NCI-H226 (cell line): ENCODE results near the gene CUTA.
"Not testable (repeated sequence)": the region's sequence is repeated elsewhere in the genome, so short reads cannot be mapped to it uniquely, and the experiment has no call there.

Source experiments
- DNase-seq: peaks from one replicate; pipeline ENCODE4 v3.0.0-alpha.2; 2015

Gene CUTA

DNA sequence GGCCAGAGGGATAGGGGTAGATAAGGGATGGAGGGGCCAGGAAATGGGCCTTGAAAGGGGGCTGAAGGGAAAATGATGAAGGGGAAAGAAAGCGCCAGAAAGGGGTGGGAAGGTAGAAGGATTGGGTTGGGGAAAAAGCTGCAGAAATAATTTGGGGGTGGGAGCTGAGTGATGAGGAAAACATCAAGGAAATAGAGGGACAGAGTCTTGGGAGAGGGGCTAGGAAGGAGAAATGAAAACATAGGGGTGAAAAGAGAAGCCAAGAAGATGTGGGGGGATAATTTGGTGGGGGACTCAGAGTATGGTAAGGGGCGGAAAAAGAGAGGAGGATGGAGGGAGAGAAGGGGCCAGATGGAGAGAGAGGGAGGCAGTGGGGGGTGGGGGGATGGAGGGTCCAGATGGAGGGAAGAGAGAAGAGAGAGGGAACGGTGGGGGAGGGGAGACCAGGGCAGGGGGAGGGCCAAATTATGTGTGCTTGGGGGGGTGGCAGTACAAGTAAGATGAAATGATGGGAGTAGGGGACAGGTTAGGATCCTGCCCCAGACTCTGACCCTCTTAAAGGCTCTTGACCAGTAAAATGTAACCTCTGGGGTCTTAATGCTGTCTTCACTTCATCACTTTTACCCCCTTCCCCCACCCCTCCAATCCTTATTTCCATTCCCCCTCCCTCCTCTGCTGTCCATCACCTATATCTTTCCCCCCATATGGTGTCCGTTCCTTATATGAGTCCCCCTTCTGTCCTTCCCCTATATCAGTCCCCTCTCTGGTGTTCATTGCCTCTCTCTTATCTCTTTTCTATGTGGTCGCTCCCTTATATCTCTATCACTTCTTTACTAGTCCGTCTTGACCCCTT is 2.8 kb upstream of the CUTA start:
- DNase-seq, result no peak

DNA sequence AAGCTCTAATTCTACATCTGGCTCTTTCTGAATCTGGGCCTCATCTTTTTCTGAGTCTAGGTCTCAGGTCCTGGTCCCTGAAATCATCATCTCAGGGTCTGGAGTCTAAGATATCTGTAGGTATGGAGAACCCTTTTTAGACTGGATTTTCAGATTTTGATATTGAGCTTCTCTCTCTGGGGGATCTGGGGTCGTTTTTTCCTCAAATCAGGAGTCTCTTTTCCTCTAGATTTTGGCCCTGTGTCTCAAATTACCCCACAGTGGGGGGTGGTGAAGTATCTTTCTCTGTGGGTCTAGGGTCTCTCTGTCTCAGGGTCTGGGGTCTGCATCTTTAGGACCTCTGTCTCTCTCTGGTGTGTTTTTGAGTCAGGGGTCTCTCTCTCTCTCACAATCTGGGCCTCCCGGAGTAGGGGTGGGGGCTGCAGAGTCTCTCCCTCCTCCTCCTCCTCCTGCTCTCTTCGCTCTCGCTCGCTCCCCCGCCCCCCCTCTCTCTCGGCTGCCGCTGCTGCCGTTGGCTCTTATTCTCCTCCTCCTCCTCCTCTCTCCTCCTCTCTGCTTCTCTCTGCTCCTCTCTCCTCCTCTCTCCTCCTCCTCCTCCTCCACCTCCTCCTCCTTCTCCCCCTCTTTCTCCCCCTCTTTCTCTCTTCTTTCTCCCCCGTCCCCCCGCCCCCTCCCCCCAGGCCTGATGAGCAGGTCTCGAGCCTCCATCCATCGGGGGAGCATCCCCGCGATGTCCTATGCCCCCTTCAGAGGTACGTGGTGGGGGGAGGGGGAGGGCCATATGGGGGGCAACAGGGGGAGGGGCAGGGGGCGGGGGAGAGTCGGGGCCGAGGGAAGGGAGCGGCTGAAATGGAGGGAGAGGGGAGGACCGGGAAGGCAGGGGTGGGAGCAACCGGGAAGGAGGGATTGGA is 1.9 kb upstream of the CUTA start, which contains the start of gene SYNGAP1:
Gene SYNGAP1, plus strand, starts transcription at position 486 of the 911 bp plus-strand sequence. Its CDS starts 200 bp downstream, at position 686.
- no peak for DNase-seq

GRCh38 chr6:33418690-33419291 is 884 bp upstream of the CUTA start:
- no peak for DNase-seq

- DNase-seq, result peak; percentile 94
These were observed 592 bp downstream of the CUTA start for GRCh38 chr6:33417128-33417902.

GRCh38 chr6:33416386-33417127 is 1.4 kb downstream of the CUTA start:
- DNase-seq, result peak; percentile 6

GRCh38 chr6:33415831-33416230 is 2.1 kb downstream of the CUTA start:
- no peak for DNase-seq

DNA sequence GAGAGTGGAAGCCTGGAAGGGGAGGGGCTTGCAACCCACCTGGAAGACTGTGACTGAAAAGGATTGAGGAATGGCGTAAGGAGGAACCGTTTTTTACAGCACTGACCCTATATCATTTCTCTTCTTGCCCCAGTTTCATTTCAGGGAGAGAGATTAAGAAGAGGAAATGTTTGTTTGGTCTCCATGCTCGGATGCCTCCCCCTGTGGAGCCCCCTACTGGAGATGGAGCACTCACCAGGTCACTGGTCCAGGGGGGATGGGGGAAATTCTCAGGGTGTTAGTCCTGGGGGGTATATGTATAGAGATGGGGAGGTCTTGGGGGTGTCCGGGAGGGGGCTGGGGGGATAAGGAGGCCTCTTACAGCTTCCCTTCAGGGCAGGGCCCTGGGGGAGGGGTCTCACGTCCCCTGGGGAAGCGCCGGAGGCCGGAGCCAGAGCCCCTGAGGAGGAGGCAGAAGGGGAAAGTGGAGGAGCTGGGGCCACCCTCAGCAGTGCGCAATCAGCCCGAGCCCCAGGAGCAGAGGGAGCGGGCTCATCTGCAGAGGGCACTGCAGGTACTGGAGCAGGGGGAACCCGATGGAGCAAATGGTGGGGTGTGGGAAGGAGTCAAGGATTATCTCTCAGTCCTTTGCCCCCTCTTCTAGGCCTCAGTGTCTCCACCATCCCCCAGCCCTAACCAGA is 3.2 kb downstream of the CUTA start:
- DNase-seq, result no peak

GRCh38 chr6:33413241-33414120 is 4.4 kb downstream of the CUTA start:
- DNase-seq, result no peak

DNA sequence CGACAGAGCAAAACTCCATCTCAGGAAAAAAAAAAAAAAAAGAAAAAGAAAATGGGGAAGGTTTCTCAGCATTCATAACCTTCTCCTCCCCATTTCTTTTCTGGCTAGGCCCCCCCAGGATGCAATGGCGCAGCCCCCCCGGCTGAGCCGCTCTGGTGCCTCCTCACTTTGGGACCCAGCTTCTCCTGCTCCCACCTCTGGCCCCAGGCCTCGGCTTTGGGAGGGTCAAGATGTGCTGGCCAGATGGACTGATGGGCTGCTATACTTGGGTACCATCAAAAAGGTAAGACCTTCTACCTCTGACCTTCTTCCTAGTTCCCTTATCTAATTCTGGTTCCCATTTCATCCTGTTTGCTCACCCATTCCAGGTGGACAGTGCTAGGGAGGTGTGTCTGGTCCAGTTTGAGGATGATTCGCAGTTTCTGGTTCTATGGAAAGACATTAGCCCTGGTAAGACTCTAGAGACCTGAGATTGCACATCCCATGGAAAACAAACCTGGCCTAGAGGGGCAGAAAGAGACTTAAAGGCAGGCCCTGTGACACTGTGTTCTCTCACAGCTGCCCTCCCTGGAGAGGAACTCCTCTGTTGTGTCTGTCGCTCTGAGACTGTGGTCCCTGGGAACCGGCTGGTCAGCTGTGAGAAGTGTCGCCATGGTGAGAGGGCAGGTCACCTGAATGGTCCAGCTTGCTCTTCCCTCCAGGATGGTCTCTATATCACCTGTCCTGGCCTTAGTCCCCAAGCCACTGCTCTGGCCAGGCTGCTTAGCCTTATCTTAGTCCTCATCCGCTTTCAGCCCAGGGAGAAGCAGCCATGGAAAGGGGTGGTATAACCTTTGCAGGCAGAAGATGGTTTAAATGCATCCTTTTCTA is 5.5 kb downstream of the CUTA start:
- DNase-seq, result no peak

DNA sequence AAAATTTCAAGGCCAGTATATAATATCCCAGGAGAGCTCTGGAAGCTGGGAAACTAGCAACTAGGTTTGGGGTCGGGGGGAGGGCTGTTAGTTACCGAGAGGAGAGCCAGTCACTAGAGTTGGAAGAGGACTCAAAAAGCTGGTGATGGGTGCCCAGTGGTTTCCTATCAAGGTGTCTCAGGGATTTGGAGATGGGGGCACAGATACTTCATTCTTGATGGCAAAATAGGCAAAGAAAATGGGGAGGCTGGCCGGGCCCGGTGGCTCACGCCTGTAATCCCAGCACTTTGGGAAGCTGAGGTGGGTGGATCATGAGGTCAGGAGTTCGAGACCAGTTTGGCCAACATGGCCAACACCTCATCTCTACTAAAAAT is 6.3 kb downstream of the CUTA start:
- DNase-seq, result no peak

- DNase-seq, result peak; percentile 60
These were observed 6.9 kb downstream of the CUTA start, which contains the start of gene PHF1 for GRCh38 chr6:33410711-33411631. TSS of gene PHF1 (plus strand) at chr6:33411014. CDS start at chr6:33412264, 1,250 bp downstream.

DNA sequence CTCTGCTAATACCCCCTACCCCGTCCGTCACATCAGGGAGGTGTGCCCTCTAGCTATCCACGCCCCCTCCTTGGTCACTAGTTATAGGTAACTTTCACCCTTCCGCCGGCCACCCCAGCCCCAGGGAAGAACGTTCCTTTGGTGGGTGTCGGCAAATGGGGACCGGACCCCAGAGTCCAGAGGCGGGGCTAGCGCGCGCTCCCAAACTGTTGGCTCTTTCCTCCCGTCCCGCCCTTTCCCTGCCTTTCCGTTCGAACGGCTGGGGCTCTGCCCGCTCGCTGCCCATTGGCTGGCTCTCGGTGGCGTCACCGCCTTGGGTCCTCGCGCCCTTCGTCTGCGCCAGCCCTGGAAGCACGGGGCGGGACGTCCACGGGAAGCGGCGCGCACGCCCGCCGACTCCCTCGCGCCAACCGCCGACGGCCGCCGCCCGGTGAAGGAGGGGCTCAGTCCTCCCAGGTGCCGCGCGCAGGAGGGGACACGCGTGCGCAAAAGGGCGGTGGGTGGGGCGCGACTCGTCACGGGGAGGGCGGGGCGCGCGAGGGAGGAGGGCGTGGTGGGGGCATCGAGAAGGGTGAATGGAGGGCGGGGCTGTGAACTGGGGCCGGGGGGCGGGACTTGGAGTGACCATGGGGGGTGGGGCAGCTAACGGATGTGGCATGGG is 7.7 kb downstream of the CUTA start:
- DNase-seq, result peak; percentile 98

DNA sequence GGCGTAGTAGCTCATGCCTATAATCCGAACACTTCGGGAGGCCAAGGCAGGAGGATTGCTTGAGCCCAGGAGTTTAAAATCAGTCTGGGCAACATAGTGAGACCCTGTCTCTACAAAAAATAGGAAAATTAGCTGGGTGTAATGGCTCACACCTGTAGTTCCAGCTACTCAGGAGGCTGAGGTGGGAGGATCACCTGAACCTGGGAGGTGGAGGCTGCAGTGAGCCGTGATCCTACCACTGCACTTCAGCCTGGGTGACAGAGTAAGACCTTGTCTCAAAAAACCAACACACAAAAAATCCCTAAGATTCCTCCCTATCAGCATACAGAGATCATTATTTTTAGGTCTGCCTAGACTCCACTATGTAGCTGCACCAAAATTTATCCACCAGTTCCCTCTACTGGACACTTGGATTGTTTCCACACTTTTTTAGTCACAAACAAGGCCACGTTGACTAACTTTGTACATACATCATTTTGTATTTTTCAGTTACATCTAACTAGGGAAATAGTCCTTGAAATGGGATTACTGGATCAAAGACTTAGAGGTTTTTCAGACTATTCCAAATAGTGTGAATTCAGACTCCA is 10.7 kb downstream of the CUTA start:
- no peak for DNase-seq

DNA sequence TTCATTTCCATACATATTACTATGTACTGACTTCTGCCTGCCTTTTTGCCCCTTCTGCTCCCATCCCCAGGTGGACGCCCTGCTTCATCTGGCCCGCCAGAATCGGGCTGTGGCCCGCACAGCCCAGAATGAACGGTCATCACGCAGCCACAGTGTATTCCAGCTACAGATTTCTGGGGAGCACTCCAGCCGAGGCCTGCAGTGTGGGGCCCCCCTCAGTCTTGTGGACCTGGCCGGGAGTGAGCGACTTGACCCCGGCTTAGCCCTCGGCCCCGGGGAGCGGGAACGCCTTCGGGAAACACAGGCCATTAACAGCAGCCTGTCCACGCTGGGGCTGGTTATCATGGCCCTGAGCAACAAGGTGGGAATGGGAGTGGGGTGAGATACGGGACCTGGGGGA is 11.8 kb downstream of the CUTA start:
- no peak for DNase-seq

DNA sequence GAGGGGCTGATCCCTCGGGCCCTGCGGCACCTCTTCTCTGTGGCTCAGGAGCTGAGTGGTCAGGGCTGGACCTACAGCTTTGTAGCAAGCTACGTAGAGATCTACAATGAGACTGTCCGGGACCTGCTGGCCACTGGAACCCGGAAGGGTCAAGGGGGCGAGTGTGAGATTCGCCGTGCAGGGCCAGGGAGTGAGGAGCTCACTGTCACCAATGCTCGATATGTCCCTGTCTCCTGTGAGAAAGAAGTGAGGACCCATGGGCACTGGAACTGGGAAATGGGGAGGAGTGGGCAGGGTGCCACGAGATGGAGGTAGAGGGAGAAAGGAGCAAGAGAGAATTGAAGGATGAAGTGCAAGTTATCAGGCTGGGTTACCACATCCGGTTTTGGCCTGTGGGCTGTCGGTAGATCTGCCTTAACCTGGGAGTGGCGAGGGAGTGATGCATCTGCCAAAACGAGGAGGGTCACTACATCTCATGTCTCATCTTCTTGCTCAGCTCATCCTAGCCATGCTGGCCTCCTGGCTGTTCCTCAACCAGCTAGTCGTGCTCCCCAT is 12.4 kb downstream of the CUTA start:
- DNase-seq, result no peak

DNA sequence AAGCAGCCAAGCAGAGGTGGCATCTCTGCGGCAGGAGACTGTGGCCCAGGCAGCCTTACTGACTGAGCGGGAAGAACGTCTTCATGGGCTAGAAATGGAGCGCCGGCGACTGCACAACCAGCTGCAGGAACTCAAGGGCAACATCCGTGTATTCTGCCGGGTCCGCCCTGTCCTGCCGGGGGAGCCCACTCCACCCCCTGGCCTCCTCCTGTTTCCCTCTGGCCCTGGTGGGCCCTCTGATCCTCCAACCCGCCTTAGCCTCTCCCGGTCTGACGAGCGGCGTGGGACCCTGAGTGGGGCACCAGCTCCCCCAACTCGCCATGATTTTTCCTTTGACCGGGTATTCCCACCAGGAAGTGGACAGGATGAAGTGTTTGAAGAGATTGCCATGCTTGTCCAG is 13.0 kb downstream of the CUTA start:
- DNase-seq, result no peak

DNA sequence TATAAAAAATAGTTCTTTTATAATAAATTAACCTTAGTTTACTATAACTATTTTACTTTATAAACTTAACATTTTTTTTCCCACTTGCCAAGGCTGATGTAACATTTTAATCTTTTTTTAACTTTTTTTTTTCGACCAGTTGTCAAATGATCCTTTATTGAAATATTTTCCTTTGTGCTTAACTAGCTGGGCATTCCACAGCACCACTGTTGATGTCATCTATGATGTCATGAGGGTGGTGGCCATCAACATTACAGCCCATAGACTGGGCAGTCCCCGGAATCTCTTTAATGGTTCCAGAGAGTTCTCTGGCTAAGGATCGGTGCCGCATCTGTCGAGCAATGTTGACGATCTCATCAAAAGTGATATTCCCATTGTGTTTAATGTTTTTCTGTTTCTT is 18.0 kb downstream of the CUTA start:
- DNase-seq, result not testable (repeated sequence)
